ENCODE results near the gene CEACAM3. TPM values are rescaled to one million over a fixed set of nuclear protein-coding genes. Genes with fewer than 3 reads are reported as not detected.
A peak's percentile ranks its signal among the peaks of the same experiment; 100 is the strongest.

The CEACAM3 gene
- total and polyA plus RNA-seq, 9 of the 15 experiments (the other 6 are each of a cell fraction or from before 2014, with no cell fraction given): not detected

DNA sequence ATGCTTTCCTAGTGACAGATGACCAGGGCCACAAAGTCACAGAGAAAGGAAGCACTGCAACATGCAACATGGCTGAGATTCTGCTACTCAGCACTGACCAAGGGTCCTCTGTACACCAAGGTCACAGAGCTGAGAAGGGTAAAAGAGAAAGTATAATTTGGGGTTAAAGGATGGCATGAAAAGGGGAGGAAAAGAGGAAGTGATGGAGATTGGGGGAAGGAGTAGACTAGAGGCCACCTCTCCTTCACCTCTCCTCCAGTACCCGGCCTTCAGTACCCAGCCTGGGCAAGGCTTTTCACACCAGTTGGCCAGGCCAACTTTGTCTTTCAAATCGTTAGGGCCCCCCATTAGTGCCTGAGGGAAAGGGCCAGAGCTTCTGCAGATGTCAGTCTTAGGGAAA, 57.4 kb downstream of the CEACAM3 start:
- TF ChIP-seq GTF2F1 (IDR thresholded peaks at IDR 0.05; ENCODE audit: low read depth, low read length): no peak
- peak; percentile 93 for TF ChIP-seq SPI1 (IDR thresholded peaks at IDR 0.05; ENCODE audit: borderline replicate concordance, low read depth, low read length)
- Histone ChIP-seq H3K79me2 (ENCODE audit: control insufficient read depth, insufficient read depth, low read length) (no peaks in the 10 kb centered on the region), H3K9me3 (replicated peaks; ENCODE audit: control insufficient read depth, insufficient read depth, low read depth, low read length) (no peaks in the 10 kb centered on the region), H2AFZ (ENCODE audit: low read depth, low read length) (no peak overlapping the region), H3K4me2 (ENCODE audit: insufficient read depth, low read length) (no peak overlapping the region), H3K27me3 (ENCODE audit: control insufficient read depth in 2 of 2, insufficient read depth in 2 of 2, low read length in 2 of 2) (peaks cover 14 to 22% of the 10 kb centered on the region in 2 experiments; a peak in 4 of 5 replicates), H3K9ac (ENCODE audit: insufficient read depth in 1 of 2, low read depth in 2 of 2, low read length in 2 of 2) (no peak overlapping the region), H3K9me1 (ENCODE audit: control insufficient read depth, insufficient read depth, low read length) (no peaks in the 10 kb centered on the region), H3K4me3 (no peak overlapping the region), H3K4me1 (replicated peaks in 1 of 2; ENCODE audit: control insufficient read depth in 2 of 2, insufficient read depth in 2 of 2, low read length in 2 of 2) (no peaks in the 10 kb centered on the region), H4K20me1 (replicated peaks; ENCODE audit: control insufficient read depth, insufficient read depth, low read length) (no peaks in the 10 kb centered on the region), H3K36me3 (ENCODE audit: control insufficient read depth, insufficient read depth, low read length) (no peaks in the 10 kb centered on the region), H3K27ac (ENCODE audit: extremely low read depth, low read depth, low read length) (no peak overlapping the region)
- DNase-seq (ENCODE audit: extremely low read depth in 1 of 4, low spot score in 3 of 4) (no peak), ATAC-seq (no peak), FAIRE-seq (no peak)
- no TSS peak for BruUV-seq (replicated peaks)
- WGBS (ENCODE audit: insufficient coverage, low coverage, missing lambda C conversion rate): 3% methylated on average over 2 of the region's 2 CpGs
- ChIA-PET CTCF (ENCODE audit: low intra/inter-chr PET ratio) (no interaction called here), POLR2A (interaction anchor here (0.7 kb wide), 1 partner anchor 500 kb away, joined by 3 read pairs; no protein-coding TSS in a partner anchor)
- in situ Hi-C loops (cut with MboI): no loop called here
- intact Hi-C loops (cut with micrococcal nuclease): no loop called here

DNA sequence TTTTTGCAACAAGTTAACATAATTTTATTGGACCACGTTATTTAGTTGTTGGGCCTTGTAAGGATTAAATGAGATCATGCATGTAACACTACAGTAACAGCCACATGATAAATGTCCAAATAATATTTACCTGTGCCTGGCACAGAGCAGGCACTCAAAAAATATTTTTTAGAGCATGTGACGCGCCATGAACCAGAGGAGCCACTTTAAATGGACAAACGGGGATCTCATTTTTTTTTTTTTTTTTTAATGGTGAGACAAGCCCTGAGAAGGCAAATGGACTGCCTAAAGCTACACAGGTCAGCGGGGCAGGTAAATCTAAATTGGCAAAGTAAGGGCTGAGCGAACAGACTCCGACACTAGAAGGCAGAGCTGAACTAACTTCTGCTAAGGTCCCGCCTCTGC, 62.8 kb downstream of the CEACAM3 start:
- no TSS peak for BruUV-seq (replicated peaks)
- ChIA-PET POLR2A (interaction anchor here (0.6 to 3.1 kb wide), 17 partner anchors 7 to 176 kb away, joined by 3 to 54 read pairs (median 6); partner anchors contain the start of genes DMRTC2, LYPD4 and RABAC1), CTCF (ENCODE audit: low intra/inter-chr PET ratio) (interaction anchor here (1.1 to 1.7 kb wide), 2 partner anchors 99 to 164 kb away, joined by 3 to 10 read pairs; partner anchors contain the start of gene RABAC1)
- in situ Hi-C loops (cut with MboI): no loop called here
- H3K9ac ChIP-seq (ENCODE audit: insufficient read depth in 1 of 2, low read depth in 2 of 2, low read length in 2 of 2): peak overlapping the region; percentile 49 to 100
- peaks cover 23 to 27% of the 10 kb centered on the region in 2 experiments for H3K4me1 ChIP-seq (replicated peaks in 1 of 2; ENCODE audit: control insufficient read depth in 2 of 2, insufficient read depth in 2 of 2, low read length in 2 of 2)
- intact Hi-C loops (cut with micrococcal nuclease): no loop called here
- H3K4me3 ChIP-seq: peak overlapping the region; percentile 8; the same call in 1 of the 2 replicates
- DNase-seq (ENCODE audit: extremely low read depth in 1 of 4, low spot score in 3 of 4): no peak
- peak overlapping the region; percentile 75 for H2AFZ ChIP-seq (ENCODE audit: low read depth, low read length)
- peak overlapping the region; percentile 95 for H3K4me2 ChIP-seq (ENCODE audit: insufficient read depth, low read length)
- peaks cover 5% of the 10 kb centered on the region for H3K9me1 ChIP-seq (ENCODE audit: control insufficient read depth, insufficient read depth, low read length)
- ATAC-seq: no peak
- H4K20me1 ChIP-seq (replicated peaks; ENCODE audit: control insufficient read depth, insufficient read depth, low read length): peaks cover 24% of the 10 kb centered on the region
- WGBS (ENCODE audit: insufficient coverage, low coverage, missing lambda C conversion rate): 6% methylated on average over 8 of the region's 8 CpGs
- peaks cover 38% of the 10 kb centered on the region for H3K36me3 ChIP-seq (ENCODE audit: control insufficient read depth, insufficient read depth, low read length)
- H3K27me3 ChIP-seq (ENCODE audit: control insufficient read depth in 2 of 2, insufficient read depth in 2 of 2, low read length in 2 of 2): peaks cover 0 to 3% of the 10 kb centered on the region in 2 experiments; a peak in 1 of 5 replicates
- H3K79me2 ChIP-seq (ENCODE audit: control insufficient read depth, insufficient read depth, low read length): peaks cover 44% of the 10 kb centered on the region
- H3K27ac ChIP-seq (ENCODE audit: extremely low read depth, low read depth, low read length): peak overlapping the region; percentile 27
- no peak for FAIRE-seq
- H3K9me3 ChIP-seq (replicated peaks; ENCODE audit: control insufficient read depth, insufficient read depth, low read depth, low read length): no peaks in the 10 kb centered on the region
- TF ChIP-seq SMC3 (conservative IDR thresholded peaks at IDR 0.05; ENCODE audit: insufficient read depth, low read depth, low read length): 0 out of 2 replicates have a peak, but pooled peaks have one; percentile 39
- TF ChIP-seq FOSL1 (tag; conservative IDR thresholded peaks at IDR 0.05): 0 out of 2 replicates have a peak, but pooled peaks have one; percentile 1
- TF ChIP-seq, protein P1, sequence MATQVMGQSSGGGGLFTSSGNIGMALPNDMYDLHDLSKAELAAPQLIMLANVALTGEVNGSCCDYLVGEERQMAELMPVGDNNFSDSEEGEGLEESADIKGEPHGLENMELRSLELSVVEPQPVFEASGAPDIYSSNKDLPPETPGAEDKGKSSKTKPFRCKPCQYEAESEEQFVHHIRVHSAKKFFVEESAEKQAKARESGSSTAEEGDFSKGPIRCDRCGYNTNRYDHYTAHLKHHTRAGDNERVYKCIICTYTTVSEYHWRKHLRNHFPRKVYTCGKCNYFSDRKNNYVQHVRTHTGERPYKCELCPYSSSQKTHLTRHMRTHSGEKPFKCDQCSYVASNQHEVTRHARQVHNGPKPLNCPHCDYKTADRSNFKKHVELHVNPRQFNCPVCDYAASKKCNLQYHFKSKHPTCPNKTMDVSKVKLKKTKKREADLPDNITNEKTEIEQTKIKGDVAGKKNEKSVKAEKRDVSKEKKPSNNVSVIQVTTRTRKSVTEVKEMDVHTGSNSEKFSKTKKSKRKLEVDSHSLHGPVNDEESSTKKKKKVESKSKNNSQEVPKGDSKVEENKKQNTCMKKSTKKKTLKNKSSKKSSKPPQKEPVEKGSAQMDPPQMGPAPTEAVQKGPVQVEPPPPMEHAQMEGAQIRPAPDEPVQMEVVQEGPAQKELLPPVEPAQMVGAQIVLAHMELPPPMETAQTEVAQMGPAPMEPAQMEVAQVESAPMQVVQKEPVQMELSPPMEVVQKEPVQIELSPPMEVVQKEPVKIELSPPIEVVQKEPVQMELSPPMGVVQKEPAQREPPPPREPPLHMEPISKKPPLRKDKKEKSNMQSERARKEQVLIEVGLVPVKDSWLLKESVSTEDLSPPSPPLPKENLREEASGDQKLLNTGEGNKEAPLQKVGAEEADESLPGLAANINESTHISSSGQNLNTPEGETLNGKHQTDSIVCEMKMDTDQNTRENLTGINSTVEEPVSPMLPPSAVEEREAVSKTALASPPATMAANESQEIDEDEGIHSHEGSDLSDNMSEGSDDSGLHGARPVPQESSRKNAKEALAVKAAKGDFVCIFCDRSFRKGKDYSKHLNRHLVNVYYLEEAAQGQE (IDR thresholded peaks at IDR 0.05; ENCODE audit: borderline replicate concordance): peak; percentile 46; the same call in 1 of the 2 replicates
- TF ChIP-seq, protein P1 (CRISPR knock-in tag; IDR thresholded peaks at IDR 0.05; ENCODE audit: low read depth): no peak
- TF ChIP-seq RAD21 (CRISPR knock-in tag; conservative IDR thresholded peaks at IDR 0.05 in 1 of 2, IDR thresholded peaks at IDR 0.05 in 1 of 2): peak; percentile 52 to 63

All from K562 (cell line).